K562 (cell line): ENCODE data around the gene MOK.

Experiments
- CLOCK ChIP-seq: fragments of 250-450 bp; sonication (Bioruptor Pico); IDR thresholded peaks from 2 replicates; pipeline ENCODE4 v1.4.0; 2020; ENCODE audit warnings: mild to moderate bottlenecking, moderate library complexity, borderline replicate concordance
- XRCC4 ChIP-seq: IDR thresholded peaks from one replicate; pipeline ENCODE4 v1.6.1; 2011; ENCODE audit not compliant: insufficient read depth, insufficient read length; ENCODE audit errors: extremely low read depth

- TF ChIP-seq CLOCK (no peak), XRCC4 (no peak)
These were observed 55.0 kb downstream of the MOK start for GRCh38 chr14:102249981-102250380.
